ENCODE measurements around the gene HS6ST3.

The HS6ST3 gene

DNA sequence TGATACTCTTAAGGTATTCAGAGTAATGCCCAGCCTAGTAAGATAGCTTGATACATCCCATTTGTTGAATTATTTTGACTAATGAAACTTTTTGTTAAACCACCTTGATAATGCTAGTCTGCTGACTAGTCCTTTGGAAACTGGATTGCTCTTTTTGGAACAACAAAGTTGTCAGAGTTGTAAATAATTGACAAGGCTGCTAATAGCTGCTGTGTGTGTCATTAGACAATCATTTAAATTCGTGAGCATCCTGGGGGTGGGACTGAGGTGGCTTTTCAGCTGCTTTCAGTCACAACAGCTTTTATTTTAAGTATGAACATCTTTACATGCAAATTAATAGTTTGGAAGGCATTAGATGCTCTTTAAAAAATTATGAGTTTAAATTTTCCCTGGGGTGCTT is 153.5 kb downstream of the HS6ST3 start:
- no peaks in the 10 kb centered on the region for H3K9me3 ChIP-seq
- in situ Hi-C loops (cut with MboI; ENCODE audit: low sequenced_read_pairs): no loop called here

DNA sequence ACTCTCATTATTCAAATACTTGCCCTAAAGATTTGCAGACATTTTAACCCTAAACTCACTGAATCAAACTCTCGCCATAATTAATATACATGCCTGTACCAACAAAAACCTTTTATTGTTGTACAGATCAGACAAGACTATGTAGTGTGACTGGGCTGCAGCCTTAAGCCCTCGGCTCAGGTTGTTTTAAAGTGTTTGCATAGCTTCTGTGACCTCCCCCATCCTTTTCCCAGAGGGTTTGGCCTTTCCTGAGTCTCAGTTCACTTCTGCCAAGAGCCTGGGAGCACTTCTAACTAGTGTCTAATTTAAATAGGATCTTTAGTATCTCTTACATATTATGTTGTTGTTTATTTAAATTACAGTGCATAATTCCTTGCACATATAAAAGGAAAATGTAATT is 158.2 kb downstream of the HS6ST3 start:
- DNase-seq (ENCODE audit: low spot score in 2 of 2): peak in 1 of 2 experiments; percentile 25
- H3K36me3 ChIP-seq (replicated peaks): no peaks in the 10 kb centered on the region
- H3K9me3 ChIP-seq: peaks cover 2% of the 10 kb centered on the region; the same call in 1 of the 2 replicates
- no peak overlapping the region for H3K4me3 ChIP-seq
- peaks cover 3% of the 10 kb centered on the region; the same call in 1 of the 2 replicates for H3K4me1 ChIP-seq
- in situ Hi-C loops (cut with MboI; ENCODE audit: low sequenced_read_pairs): no loop called here
- H3K27me3 ChIP-seq (ENCODE audit: low read depth): no peaks in the 10 kb centered on the region

More for the DNA sequence above, 153.5 kb downstream of the HS6ST3 start:
- no peak for DNase-seq (ENCODE audit: low spot score in 2 of 2)
- Histone ChIP-seq H3K36me3 (replicated peaks) (no peaks in the 10 kb centered on the region), H3K4me1 (peaks cover 13% of the 10 kb centered on the region), H3K27me3 (ENCODE audit: low read depth) (no peaks in the 10 kb centered on the region), H3K4me3 (no peak overlapping the region)

DNA sequence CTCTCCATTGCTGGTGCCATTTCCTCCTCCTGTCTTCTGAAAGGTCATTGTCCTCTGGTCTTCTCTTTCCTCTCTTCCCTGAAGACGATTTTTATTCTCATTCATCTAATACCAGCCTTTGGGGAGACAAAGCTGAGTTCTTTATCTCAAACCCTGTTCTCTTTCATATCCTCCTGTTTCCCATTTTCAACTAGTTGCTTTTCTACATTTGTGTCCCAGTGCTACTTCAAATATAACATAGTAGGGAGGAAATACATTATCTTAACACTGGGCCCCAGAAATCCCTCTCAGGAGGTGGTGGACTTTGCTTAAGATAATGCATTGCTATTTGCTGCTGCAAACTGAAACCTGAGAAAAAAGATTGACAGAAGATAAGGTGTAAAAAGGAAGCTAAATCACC is 159.1 kb downstream of the HS6ST3 start:
- Histone ChIP-seq H3K4me3 (no peak overlapping the region), H3K27me3 (ENCODE audit: low read depth) (no peaks in the 10 kb centered on the region), H3K9me3 (peaks cover 2% of the 10 kb centered on the region; the same call in 1 of the 2 replicates), H3K36me3 (replicated peaks) (no peaks in the 10 kb centered on the region), H3K4me1 (peaks cover 2% of the 10 kb centered on the region; the same call in 1 of the 2 replicates)
- in situ Hi-C loops (cut with MboI; ENCODE audit: low sequenced_read_pairs): no loop called here
- DNase-seq (ENCODE audit: low spot score in 2 of 2): no peak

DNA sequence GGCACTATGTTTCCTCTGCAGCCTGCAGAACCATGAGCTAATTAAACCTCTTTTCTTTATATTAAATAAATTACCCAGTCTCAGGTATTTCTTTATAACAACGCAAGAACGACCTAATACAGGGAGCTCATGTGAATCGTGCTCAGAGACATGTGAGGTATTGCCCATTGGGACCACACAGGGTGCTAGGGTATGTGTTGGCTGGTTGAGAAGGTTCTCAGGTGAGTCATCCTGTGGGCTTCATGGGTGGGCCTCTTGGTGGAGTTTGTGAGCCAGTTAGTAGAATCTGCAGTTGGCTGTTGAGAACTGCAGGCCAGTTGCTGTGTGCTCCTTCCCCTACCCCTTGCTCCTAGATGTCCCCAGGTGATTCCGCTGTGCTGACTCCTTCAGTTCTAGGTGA is 163.0 kb downstream of the HS6ST3 start:
- H3K4me3 ChIP-seq: no peak overlapping the region
- H3K9me3 ChIP-seq: peaks cover 2% of the 10 kb centered on the region; the same call in 1 of the 2 replicates
- no peaks in the 10 kb centered on the region for H3K36me3 ChIP-seq (replicated peaks)
- no peaks in the 10 kb centered on the region for H3K27me3 ChIP-seq (ENCODE audit: low read depth)
- H3K4me1 ChIP-seq: no peaks in the 10 kb centered on the region
- in situ Hi-C loops (cut with MboI; ENCODE audit: low sequenced_read_pairs): no loop called here
- no peak for DNase-seq (ENCODE audit: low spot score in 2 of 2)

DNA sequence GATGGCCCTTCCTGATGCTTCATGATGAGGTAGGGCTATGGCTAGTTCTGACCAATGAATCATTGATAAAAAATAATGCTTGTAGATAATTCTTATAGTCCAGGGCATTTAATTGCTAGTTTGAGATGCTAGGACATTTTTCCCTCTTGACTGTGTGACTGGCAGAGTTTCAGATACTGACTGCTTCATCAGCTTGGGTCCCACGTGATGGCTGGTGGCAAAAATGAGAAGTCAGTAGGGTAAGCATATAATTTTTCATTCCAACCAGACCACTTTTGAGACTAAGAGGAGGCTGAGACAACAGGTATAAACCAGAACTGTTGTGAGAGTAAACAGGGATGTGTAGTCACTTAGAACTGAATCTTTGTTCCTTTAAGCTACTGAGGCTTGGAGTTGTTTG is 183.3 kb downstream of the HS6ST3 start:
- in situ Hi-C loops (cut with MboI; ENCODE audit: low sequenced_read_pairs): no loop called here
- Histone ChIP-seq H3K9me3 (no peaks in the 10 kb centered on the region), H3K4me3 (no peak overlapping the region), H3K27me3 (ENCODE audit: low read depth) (no peaks in the 10 kb centered on the region), H3K36me3 (replicated peaks) (no peaks in the 10 kb centered on the region), H3K4me1 (no peaks in the 10 kb centered on the region)
- DNase-seq (ENCODE audit: low spot score in 2 of 2): no peak

DNA sequence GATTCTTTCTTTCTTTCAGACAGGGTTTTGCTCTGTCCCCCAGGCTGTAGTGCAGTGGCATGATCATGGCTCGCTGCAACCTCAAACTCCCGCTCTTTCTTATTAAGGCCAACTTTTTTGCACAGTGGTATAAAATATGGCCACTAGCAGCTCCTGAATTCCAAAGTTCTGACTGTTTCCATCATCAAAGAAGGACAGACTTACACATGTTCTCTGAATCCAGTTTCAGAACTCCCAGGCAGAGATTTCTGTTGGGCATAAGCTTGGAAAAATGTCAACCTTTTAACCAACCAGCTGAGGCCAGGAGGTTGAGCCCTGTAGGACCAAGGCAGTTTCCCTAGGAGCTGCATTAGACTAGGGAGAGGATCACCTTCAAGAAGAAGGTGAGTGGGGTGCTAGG is 184.1 kb downstream of the HS6ST3 start:
- in situ Hi-C loops (cut with MboI; ENCODE audit: low sequenced_read_pairs): no loop called here
- H3K27me3 ChIP-seq (ENCODE audit: low read depth): no peaks in the 10 kb centered on the region
- H3K9me3 ChIP-seq: no peaks in the 10 kb centered on the region
- no peaks in the 10 kb centered on the region for H3K4me1 ChIP-seq
- no peaks in the 10 kb centered on the region for H3K36me3 ChIP-seq (replicated peaks)
- H3K4me3 ChIP-seq: no peak overlapping the region
- no peak for DNase-seq (ENCODE audit: low spot score in 2 of 2)

DNA sequence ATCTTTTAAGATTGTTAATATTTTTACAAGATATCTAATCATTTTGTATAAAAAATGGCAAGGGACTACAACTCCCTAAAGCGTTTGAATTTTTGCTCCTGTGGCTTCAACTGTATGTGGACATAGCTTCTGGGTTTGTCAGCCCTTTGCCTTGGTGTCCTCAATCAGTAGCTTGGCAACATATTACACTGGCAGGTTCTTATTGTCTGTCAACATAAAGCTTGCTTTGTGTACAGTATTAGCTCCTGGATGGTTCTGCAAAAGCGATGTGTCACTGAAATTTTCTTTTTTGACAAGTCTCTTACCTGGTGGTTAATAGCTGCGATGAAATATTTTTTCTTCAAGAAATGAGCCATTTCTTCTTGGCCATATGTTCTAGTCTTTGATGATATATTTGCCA is 190.0 kb downstream of the HS6ST3 start:
- no peaks in the 10 kb centered on the region for H3K4me1 ChIP-seq

DNA sequence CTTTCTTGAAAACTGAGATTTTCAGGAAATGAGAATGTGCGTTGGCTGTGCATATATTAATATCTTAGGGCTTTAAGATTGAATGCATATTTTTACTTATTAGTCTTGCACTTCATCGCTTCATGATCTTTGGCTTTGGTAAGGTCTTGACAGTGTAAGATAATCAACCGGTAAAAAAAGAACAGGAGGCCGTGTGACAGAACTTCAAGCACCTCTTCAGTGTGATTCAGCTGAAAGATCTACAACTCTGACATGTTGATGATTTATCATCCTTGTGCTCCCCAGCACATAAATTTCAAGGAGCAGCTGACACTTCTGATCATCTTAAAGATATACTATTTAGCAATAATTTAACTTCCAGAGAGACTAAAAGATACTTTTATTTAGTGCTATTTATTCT is 195.1 kb downstream of the HS6ST3 start:
- no peaks in the 10 kb centered on the region for H3K27me3 ChIP-seq (ENCODE audit: low read depth)
- in situ Hi-C loops (cut with MboI; ENCODE audit: low sequenced_read_pairs): no loop called here
- no peak for DNase-seq (ENCODE audit: low spot score in 2 of 2)
- no peak overlapping the region for H3K4me3 ChIP-seq
- no peaks in the 10 kb centered on the region for H3K9me3 ChIP-seq
- no peaks in the 10 kb centered on the region for H3K4me1 ChIP-seq
- H3K36me3 ChIP-seq (replicated peaks): no peaks in the 10 kb centered on the region

More for the DNA sequence above, 190.0 kb downstream of the HS6ST3 start:
- no peaks in the 10 kb centered on the region for H3K36me3 ChIP-seq (replicated peaks)
- no peak for DNase-seq (ENCODE audit: low spot score in 2 of 2)
- H3K4me3 ChIP-seq: no peak overlapping the region
- in situ Hi-C loops (cut with MboI; ENCODE audit: low sequenced_read_pairs): no loop called here
- H3K9me3 ChIP-seq: no peaks in the 10 kb centered on the region
- H3K27me3 ChIP-seq (ENCODE audit: low read depth): no peaks in the 10 kb centered on the region

DNA sequence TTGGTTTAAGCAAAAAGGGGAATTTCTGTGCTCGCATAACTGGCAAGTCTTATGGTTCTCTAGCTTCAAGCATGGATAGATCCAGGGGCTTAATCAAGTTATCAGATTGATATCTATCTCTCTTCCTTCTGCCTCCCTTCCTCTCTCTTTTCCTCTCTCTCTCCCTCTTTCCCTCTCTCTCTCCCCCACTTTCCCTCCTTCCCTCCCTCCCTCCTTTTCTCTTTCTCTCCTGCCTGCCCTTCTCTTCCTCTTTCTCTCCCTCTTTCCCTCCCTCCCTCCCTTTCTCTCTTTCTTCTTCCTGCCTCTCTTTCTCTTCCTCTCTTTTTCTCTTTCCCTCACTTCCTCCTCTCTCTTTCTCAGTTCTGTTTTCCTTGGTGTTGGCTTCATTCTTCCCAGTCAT is 195.8 kb downstream of the HS6ST3 start:
- no peak for DNase-seq (ENCODE audit: low spot score in 2 of 2)
- no peaks in the 10 kb centered on the region for H3K27me3 ChIP-seq (ENCODE audit: low read depth)

DNA sequence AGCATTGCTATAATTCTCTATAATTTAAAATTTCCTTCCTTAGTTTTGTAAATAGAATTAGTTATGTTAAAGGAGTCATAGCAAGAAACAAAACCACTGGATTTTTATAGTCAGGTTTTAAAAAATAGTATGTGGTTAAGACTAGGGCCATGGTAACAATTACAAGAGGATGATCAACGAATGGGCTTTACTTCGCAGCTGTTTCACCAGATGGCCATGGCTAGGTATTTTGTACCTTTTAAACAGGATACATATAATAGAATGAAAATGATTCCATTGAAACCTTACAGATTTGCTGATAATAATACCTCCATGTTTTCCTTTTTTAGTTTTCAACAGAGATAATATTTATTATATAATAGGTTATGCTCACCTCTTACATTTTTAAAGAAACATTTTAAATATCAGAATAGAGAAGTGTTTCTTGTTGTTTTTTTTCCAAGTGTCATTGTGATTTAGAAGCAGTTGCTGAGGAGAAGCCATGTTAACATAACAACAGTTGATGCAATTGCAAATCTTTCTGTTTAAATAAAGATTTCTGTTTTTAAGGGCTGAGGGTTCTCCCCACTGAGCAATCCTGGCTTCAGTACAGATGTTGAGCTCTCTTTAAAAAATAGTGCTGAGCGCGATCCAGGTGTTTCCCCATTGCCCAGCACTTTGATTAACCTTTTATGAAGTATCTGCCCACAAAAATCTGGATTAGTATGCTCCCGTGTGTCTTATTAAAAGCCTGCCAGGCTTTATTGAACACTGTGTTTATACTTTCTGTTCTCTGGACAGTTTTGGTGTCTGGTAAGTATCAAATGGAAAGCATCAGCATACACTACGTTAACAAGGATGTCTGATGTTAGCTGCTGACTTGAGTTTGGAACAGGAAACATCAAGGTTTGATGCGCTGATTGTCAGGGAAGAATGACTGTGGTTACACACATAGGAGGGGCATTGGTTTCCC is 205.3 kb downstream of the HS6ST3 start:
- Histone ChIP-seq H3K27me3 (ENCODE audit: low read depth) (no peaks in the 10 kb centered on the region), H3K36me3 (replicated peaks) (no peaks in the 10 kb centered on the region), H3K9me3 (no peaks in the 10 kb centered on the region), H3K4me1 (peaks cover 22% of the 10 kb centered on the region), H3K4me3 (no peak overlapping the region)
- in situ Hi-C loops (cut with MboI; ENCODE audit: low sequenced_read_pairs): no loop called here
- DNase-seq (ENCODE audit: low spot score in 2 of 2): peak; percentile 16 to 52

More for the DNA sequence above, 195.8 kb downstream of the HS6ST3 start:
- in situ Hi-C loops (cut with MboI; ENCODE audit: low sequenced_read_pairs): no loop called here
- H3K4me3 ChIP-seq: no peak overlapping the region
- no peaks in the 10 kb centered on the region for H3K9me3 ChIP-seq
- H3K4me1 ChIP-seq: no peaks in the 10 kb centered on the region
- no peaks in the 10 kb centered on the region for H3K36me3 ChIP-seq (replicated peaks)

DNA sequence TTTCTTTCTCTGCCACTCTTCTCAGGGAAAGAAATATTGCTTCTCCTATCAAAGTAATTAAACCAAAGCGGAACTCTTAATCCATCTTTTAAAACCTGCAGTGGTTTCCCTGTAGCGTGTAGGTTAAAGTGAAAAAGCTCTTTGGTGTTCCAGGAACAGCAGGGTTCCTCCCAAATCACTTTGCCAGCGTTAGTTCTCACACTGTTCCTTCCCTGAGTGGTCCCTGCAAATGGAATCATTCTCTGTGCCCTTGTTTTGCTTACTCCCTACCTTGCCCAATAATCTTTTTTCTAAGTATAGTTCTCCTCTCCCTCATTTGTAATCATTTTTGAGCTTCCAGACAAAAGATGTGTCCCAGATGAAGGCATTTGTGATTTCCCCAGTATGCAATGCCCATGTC is 207.5 kb downstream of the HS6ST3 start:
- no peaks in the 10 kb centered on the region for H3K36me3 ChIP-seq (replicated peaks)
- H3K4me1 ChIP-seq: peaks cover 18% of the 10 kb centered on the region
- H3K27me3 ChIP-seq (ENCODE audit: low read depth): no peaks in the 10 kb centered on the region
- DNase-seq (ENCODE audit: low spot score in 2 of 2): no peak
- H3K4me3 ChIP-seq: no peak overlapping the region
- in situ Hi-C loops (cut with MboI; ENCODE audit: low sequenced_read_pairs): no loop called here
- H3K9me3 ChIP-seq: no peaks in the 10 kb centered on the region

DNA sequence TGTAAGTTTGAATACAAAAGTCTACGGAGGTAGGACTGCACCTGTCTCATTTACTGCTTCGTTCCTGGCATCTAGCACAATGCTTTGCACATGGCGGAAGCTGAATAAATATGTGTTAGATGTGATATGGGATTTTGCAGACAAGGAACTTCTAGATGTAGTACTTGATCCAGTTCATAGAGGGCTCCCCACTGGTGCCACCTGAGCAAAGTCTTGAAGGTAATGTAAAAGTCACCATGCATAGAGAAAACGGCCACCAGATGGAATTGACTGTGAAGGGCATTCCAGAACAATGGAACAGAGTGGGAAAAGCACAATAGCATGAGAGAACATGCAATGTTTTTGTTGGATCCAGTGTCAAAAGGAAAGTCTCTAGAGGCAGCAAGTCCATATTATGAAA is 209.3 kb downstream of the HS6ST3 start:
- in situ Hi-C loops (cut with MboI; ENCODE audit: low sequenced_read_pairs): no loop called here
- no peaks in the 10 kb centered on the region for H3K27me3 ChIP-seq (ENCODE audit: low read depth)
- peaks cover 18% of the 10 kb centered on the region for H3K4me1 ChIP-seq
- H3K4me3 ChIP-seq: no peak overlapping the region
- no peaks in the 10 kb centered on the region for H3K36me3 ChIP-seq (replicated peaks)
- DNase-seq (ENCODE audit: low spot score in 2 of 2): no peak
- H3K9me3 ChIP-seq: no peaks in the 10 kb centered on the region

DNA sequence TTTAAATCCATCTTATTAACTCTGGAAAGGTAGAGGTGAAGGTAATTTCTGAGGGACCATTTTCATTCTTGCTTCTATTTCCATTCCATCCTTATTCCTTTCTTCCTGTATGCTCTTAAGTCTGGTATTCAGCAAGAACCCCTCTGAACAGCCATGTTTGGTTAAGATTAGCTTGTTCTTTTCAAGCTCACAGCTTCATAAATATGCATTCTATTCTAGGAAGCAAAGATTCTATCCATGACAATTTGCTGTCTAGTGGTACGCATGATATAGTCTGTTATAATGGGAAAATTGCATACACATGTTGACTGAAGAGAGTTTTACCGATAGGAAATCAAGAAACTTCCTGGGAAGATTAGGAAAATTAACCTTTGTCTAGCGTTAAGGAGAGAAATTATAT is 218.7 kb downstream of the HS6ST3 start:
- Histone ChIP-seq H3K27me3 (ENCODE audit: low read depth) (no peaks in the 10 kb centered on the region), H3K4me1 (no peaks in the 10 kb centered on the region), H3K4me3 (no peak overlapping the region), H3K9me3 (no peaks in the 10 kb centered on the region), H3K36me3 (replicated peaks) (no peaks in the 10 kb centered on the region)
- in situ Hi-C loops (cut with MboI; ENCODE audit: low sequenced_read_pairs): no loop called here
- DNase-seq (ENCODE audit: low spot score in 2 of 2): no peak

DNA sequence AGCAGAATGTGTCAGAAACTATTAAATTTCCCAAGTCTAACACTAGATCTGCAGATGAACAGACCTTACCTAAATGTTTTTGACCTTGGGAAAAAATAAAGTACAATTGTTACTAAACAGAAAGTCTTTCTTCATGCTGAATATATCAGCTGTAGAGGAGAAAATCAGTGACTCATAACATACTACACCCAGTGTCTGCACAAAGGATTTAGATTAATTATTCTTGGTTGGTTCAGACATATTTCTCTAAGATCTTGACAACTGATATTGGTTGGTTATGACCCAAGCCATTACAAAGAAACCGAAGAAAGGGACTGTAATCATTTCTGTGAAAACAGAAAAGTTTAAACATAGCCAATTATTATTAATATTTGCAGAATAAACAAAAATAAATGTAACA is 225.1 kb downstream of the HS6ST3 start:
- no peaks in the 10 kb centered on the region for H3K36me3 ChIP-seq (replicated peaks)
- H3K9me3 ChIP-seq: no peaks in the 10 kb centered on the region
- no peak overlapping the region for H3K4me3 ChIP-seq
- no peaks in the 10 kb centered on the region for H3K4me1 ChIP-seq
- in situ Hi-C loops (cut with MboI; ENCODE audit: low sequenced_read_pairs): no loop called here
- H3K27me3 ChIP-seq (ENCODE audit: low read depth): no peaks in the 10 kb centered on the region
- DNase-seq (ENCODE audit: low spot score in 2 of 2): no peak

Data from HAP-1 (cell line).